ENCODE measurements around the gene OSGIN1. TPM values are rescaled to one million over a fixed set of nuclear protein-coding genes. Genes with fewer than 3 reads are reported as not detected.

The OSGIN1 gene
- total RNA-seq, 1 experiment from 2014 or later: 3.7 TPM

- H3K9me3 Mint-ChIP-seq (ENCODE audit: unreplicated experiment): no peaks in the 10 kb centered on the region
- H3K36me3 Mint-ChIP-seq (ENCODE audit: insufficient read depth, unreplicated experiment): peaks cover 24% of the 10 kb centered on the region
- H3K4me3 Mint-ChIP-seq (ENCODE audit: unreplicated experiment): no peak overlapping the region
- no peak for DNase-seq (ENCODE audit: unreplicated experiment)
- no TSS peak for BruUV-seq (replicated peaks)
- intact Hi-C loops (cut with micrococcal nuclease): no loop called here
- POLR2A ChIA-PET: no interaction called here
- H3K27me3 Mint-ChIP-seq (ENCODE audit: insufficient read depth, unreplicated experiment): no peaks in the 10 kb centered on the region
- no peak overlapping the region for H3K27ac Mint-ChIP-seq (ENCODE audit: low read depth, unreplicated experiment)
- TF ChIP-seq CTCF (IDR thresholded peaks at IDR 0.05; ENCODE audit: unreplicated experiment): no peak
- H3K4me1 Mint-ChIP-seq (ENCODE audit: insufficient read depth, unreplicated experiment): no peaks in the 10 kb centered on the region
- CTCF ChIA-PET: interaction anchor here (1.4 kb wide), 1 partner anchor 19 kb away, joined by 6 read pairs; no protein-coding TSS in a partner anchor
Observed at GRCh38 chr16:83907111-83907510, 45.9 kb upstream of the OSGIN1 start.

- Mint-ChIP-seq H3K27ac (ENCODE audit: low read depth, unreplicated experiment) (no peak overlapping the region), H3K36me3 (ENCODE audit: insufficient read depth, unreplicated experiment) (peaks cover 24% of the 10 kb centered on the region), H3K27me3 (ENCODE audit: insufficient read depth, unreplicated experiment) (no peaks in the 10 kb centered on the region), H3K9me3 (ENCODE audit: unreplicated experiment) (no peaks in the 10 kb centered on the region), H3K4me3 (ENCODE audit: unreplicated experiment) (no peak overlapping the region), H3K4me1 (ENCODE audit: insufficient read depth, unreplicated experiment) (no peaks in the 10 kb centered on the region)
- CTCF ChIA-PET: interaction anchor here (1.2 to 1.4 kb wide), 2 partner anchors 18 to 19 kb away, joined by 5 to 6 read pairs; no protein-coding TSS in a partner anchor
- no peak for TF ChIP-seq CTCF (IDR thresholded peaks at IDR 0.05; ENCODE audit: unreplicated experiment)
- BruUV-seq (replicated peaks): no TSS peak
- no peak for DNase-seq (ENCODE audit: unreplicated experiment)
- intact Hi-C loops (cut with micrococcal nuclease): no loop called here
- POLR2A ChIA-PET: no interaction called here
Observed at GRCh38 chr16:83907631-83908250, 45.3 kb upstream of the OSGIN1 start.

GRCh38 chr16:83908798-83909197 lies 44.2 kb upstream of the OSGIN1 start:
- intact Hi-C loops (cut with micrococcal nuclease): no loop called here
- H3K27ac Mint-ChIP-seq (ENCODE audit: low read depth, unreplicated experiment): no peak overlapping the region
- ChIA-PET CTCF (interaction anchor here (1.2 kb wide), 1 partner anchor 17 kb away, joined by 5 read pairs; no protein-coding TSS in a partner anchor), POLR2A (no interaction called here)
- no peaks in the 10 kb centered on the region for H3K4me1 Mint-ChIP-seq (ENCODE audit: insufficient read depth, unreplicated experiment)
- no peaks in the 10 kb centered on the region for H3K9me3 Mint-ChIP-seq (ENCODE audit: unreplicated experiment)
- no peak for TF ChIP-seq CTCF (IDR thresholded peaks at IDR 0.05; ENCODE audit: unreplicated experiment)
- H3K27me3 Mint-ChIP-seq (ENCODE audit: insufficient read depth, unreplicated experiment): no peaks in the 10 kb centered on the region
- no peak overlapping the region for H3K4me3 Mint-ChIP-seq (ENCODE audit: unreplicated experiment)
- no TSS peak for BruUV-seq (replicated peaks)
- no peak for DNase-seq (ENCODE audit: unreplicated experiment)
- H3K36me3 Mint-ChIP-seq (ENCODE audit: insufficient read depth, unreplicated experiment): peaks cover 33% of the 10 kb centered on the region

DNA sequence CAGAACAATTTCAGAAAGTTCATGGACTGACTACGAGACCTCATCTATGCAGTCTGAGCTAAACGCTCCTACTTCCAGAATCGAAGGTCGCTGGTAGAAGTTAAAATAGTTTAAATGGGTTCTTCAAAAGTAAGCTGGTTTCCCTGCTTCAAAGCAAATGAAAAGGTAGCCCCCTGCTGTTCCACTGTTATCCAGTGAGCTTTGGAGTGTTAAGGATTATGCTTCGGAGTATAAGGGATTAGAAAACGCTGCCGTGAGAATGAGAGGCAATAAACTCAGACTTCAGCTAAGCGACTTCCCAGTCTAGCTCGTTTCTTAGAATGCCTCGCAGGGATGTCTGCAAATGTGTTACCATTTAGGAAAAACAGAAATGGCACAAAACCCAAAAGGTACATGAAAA lies 41.8 kb upstream of the OSGIN1 start:
- DNase-seq (ENCODE audit: unreplicated experiment): no peak
- Mint-ChIP-seq H3K36me3 (ENCODE audit: insufficient read depth, unreplicated experiment) (peaks cover 41% of the 10 kb centered on the region), H3K4me1 (ENCODE audit: insufficient read depth, unreplicated experiment) (no peaks in the 10 kb centered on the region), H3K9me3 (ENCODE audit: unreplicated experiment) (no peaks in the 10 kb centered on the region), H3K4me3 (ENCODE audit: unreplicated experiment) (no peak overlapping the region), H3K27ac (ENCODE audit: low read depth, unreplicated experiment) (no peak overlapping the region), H3K27me3 (ENCODE audit: insufficient read depth, unreplicated experiment) (no peaks in the 10 kb centered on the region)
- no peak for TF ChIP-seq CTCF (IDR thresholded peaks at IDR 0.05; ENCODE audit: unreplicated experiment)
- POLR2A ChIA-PET: interaction anchor here (1.0 to 1.3 kb wide), 2 partner anchors 10 to 12 kb away, joined by 4 to 5 read pairs; partner anchors contain the start of gene MLYCD
- no TSS peak for BruUV-seq (replicated peaks)
- intact Hi-C loops (cut with micrococcal nuclease): no loop called here
- CTCF ChIA-PET: interaction anchor here (1.2 to 5.0 kb wide), 4 partner anchors 12 to 154 kb away, joined by 4 to 29 read pairs (median 7); partner anchors contain the start of gene MLYCD
